Measurements from ENCODE around the gene SLC25A33.
"Not testable (repeated sequence)": the region's sequence is repeated elsewhere in the genome, so short reads cannot be mapped to it uniquely, and the experiment has no call there.

Gene SLC25A33

DNA sequence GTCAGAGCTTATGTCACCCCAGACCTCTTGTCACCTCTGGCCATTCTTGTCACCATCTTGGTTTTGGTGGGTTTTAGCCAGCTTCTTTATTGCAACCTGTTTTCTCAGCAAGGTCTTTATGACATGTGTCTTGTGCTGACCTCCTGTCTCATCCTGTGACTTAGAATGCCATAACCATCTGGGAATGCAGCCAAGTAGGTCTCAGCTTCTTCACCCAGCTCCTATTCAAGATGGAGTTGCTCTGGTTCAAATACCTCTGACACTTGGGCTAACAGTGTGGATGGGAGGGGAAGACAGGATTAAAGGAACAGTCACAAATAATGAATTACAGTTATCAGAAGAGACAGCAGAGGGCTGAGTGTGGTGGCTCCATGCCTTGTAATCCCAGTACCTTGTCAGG lies 81.8 kb downstream of the SLC25A33 start:
- DNase-seq (ENCODE audit: low read depth, low spot score): no peak

DNA sequence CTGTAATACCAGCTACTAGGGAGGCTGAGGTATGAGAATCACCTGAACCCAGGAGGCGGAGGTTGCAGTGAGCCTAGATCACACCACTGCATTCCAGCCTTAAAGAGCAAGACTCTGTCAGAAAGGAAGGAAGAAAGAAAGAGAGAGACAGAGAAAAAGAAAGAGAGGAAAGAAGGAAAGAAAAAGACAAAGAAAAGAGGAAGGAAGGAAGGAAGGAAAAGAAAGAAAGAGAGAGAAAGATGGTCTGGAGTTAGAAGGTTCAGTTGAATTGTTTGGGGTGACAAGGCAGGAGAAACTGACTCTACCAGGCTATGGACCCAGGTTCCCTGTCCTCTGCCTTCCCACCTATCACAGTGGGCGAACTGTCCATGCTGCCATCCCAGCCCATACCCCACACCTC lies 84.8 kb downstream of the SLC25A33 start:
- DNase-seq (ENCODE audit: low read depth, low spot score): no peak

DNA sequence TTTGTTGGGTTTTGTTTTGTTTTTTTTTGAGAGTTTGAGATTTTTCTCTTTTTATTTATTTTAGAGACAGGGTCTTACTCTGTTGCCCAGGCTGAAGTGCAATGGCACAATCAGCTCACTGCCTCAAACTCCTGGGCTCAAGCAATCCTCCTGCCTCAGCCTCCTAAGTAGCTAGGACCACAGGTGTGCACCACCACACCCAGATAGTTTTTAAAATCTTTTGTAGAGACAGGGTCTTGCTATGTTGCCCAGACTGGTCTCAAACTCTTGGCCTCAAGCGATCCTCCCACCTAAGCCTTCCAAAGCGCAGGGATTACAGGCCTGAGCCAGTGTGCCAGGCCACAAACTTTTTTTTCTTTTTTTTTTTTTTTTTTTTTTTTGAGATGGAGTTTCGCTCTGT lies 85.8 kb downstream of the SLC25A33 start:
- DNase-seq (ENCODE audit: low read depth, low spot score): not testable (repeated sequence)

DNA sequence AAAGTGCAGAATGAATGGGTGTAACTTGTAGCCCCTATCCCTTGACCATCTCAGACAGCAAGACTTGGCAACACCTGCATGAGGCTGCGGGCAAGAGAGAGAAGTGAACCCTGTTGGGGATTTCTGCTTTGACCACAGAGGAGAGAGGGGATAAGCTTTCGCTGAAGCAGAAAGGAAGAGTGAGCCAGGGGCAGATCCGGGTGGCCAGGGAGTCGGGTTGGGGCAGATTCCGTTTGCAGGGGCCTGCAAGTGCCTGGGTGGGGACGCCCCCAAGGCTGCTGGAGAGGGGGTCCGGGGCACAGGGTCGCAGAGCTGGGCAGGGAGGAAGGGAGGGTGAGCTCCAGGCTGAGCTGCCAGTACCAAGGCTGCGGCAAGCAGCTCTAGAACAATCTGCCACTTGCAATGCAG lies 86.9 kb downstream of the SLC25A33 start:
- DNase-seq (ENCODE audit: low read depth, low spot score): no peak

DNA sequence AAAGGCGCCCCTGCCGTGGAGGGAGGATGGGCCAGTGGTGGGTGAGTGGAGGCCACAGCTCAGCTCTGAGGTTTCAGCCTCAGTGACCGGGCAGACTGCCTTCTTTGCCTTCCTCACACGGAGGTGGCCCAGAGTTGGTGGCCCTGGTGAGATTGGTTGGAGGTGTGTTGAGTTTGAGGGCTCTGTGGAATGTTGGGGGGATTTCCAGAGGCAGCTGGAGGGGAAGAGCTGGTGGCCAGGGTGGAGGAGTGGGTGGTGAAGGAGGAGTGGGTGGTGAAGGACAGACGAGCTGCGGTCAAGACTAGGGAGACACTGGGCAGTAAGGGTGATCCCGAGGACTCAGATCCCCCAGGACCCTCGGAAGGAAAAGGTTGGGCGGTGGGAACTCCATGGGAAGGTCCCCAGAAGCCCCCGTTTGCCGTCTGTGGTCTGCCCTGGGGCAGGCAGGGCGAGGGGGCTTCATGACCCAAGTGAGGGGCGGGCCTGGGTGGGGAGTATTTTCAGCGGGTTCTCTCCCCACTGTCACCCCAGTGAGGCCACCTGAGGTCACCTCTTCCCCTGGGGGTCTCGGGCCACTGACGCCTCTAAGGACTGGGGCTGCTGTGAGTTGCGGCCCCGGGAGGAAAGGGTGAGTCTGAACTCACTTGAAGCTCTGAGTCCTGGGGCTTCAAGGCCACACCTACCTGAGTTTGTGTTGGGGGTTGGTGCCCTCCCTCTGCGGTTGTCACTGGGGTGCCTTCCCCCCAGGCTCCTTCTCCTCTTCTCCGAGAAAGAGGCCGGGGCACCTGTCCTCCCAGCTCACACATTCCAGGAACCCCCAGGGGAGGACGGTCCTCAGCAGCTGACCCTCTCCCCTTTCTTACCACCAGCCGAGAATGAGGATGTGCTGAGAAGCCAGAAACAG lies 89.5 kb downstream of the SLC25A33 start:
- DNase-seq (ENCODE audit: low read depth, low spot score): no peak

DNA sequence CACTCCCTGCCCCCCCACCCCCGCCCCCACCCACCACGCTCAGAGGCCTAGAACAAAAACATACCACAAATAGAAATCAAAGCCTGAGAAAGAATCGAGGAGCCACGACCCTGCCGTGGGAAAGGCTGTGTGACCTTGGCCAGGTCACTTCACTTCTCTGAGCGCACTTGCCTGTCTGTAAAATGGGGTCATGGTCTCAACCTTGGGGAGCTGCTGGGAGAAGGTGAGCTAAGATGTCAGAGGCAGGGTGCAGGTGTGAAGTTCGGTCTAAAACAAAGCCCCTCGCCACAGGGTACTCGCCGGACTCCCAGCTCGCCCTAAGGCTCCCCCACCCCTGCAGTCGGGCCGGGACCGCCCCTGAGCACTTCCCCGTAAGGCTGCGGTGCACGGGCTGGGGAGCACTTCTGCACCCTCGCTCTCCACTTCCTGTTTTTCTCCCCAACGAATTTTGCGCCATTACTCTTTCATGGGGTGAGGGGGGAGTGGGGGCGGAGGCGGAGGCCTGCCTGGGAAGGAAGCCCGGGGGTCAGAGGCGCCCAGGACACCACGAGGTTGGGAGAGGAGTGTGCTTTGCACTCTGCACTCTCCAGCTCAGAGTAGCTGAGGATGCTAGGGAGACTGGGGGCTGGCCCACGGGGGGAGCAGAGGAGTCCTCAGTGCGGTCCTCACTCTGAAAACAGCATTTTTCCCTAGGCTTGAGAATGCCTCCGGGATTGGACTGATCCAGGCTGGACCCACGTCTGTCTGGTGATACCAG lies 90.4 kb downstream of the SLC25A33 start:
- DNase-seq (ENCODE audit: low read depth, low spot score): no peak

DNA sequence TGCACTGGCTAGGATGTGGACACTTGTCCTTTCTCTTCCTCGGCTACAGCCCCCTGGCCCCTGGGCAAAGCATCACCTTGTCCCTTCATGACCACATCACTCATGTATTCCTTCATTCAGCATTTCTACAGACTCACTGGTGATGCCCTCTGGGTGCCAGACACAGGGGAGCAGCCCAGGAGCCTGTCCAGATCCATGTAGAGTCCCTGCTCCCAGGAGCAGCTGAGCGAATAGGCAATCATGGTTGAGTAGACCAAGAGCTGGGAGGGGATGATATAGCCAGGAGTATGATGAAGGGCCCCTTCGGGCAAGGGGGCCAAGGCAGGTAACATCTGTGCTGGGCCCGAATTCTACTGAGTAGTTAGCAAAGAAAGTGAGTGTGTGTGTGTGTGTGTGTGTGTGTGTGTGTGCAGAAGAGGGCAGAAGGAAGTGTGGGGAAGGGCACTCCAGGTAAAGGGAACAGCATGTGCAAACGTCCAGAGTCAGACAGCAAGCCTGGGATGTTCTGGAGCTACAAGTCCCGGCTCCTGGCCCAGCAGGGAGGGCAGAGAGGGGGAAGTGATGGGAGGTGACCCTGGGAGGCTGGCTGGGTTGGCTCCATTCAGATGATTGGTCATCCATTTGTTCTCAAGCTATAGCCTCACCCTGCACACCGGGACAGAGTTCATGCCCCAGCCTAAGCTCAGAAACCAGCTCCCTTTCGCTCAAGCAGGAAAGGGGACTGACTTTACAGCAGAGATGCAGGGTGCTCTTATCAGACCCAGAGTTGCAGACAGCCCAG lies 91.3 kb downstream of the SLC25A33 start:
- no peak for DNase-seq (ENCODE audit: low read depth, low spot score)

DNA sequence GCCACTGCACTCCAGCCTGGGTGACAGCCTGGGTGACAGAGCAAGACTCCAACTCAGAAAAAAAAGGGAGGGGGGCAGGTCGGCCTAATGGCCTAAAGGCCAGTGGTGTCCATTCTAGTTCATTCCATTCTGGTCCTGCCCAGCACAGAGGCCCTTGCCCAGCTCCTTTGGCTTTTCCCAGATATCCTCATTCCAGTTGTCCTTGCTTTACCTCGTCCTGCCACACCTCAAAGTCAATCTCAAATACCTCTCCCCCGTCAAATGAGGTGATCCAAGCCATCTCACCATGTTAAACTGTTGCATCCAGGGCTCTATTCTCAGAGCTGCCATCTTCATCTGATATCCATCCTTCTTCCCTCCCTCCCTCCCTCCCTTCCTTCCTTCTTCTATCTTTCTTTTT lies 92.3 kb downstream of the SLC25A33 start:
- no peak for DNase-seq (ENCODE audit: low read depth, low spot score)

DNA sequence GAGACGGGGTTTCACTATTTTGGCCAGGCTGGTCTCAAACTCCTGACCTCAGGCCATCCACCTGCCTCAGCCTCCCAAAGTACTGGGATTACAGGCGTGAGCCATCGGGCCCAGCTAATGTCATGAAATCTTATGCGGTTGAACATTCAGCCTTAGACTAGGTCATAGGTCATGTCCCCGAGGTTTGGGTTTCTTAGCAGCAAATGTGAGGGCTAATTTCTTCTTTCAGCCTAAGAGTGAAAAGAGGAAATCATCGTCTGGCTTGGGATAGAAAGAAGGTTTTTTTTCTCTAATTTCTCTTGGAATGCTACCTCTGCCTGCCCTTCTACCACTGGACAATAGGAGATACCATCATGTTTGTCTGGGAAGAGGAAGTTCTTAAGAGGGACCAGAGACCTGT lies 94.2 kb downstream of the SLC25A33 start:
- DNase-seq (ENCODE audit: low read depth, low spot score): no peak

DNA sequence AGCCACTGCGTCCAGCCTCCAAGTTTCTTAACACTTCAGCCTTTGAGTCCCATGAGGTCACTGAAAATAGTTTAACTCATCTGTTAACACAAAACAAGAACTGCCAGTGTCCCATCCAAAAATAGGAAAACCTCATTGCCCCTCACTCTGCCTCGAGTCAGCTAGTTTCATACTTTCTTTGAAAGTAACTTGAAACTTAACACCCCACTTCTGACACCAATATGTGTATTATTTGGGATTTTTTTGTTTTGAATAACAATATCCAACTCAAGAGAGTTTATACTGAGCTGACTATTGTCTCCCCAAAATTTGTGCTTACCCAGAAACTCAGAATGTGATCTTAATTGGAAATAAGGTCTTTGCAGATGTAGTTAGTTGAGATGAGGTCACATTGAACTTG lies 95.3 kb downstream of the SLC25A33 start:
- DNase-seq (ENCODE audit: low read depth, low spot score): no peak

All from brain pericyte (primary cell).